Measurements from ENCODE around the gene RABGAP1. TPM values are rescaled to one million over a fixed set of nuclear protein-coding genes. Genes with fewer than 3 reads are reported as not detected.

RABGAP1 gene
- total RNA-seq, 4 donors from 2014 or later, result 66.1 to 83.1 (median 73.4) TPM

GRCh38 chr9:123072407-123072995 is 131.7 kb downstream of the RABGAP1 start:
- TF ChIP-seq EP300 (IDR thresholded peaks at IDR 0.05) (no peak), POLR2A (IDR thresholded peaks at IDR 0.05) (no peak), CTCF (IDR thresholded peaks at IDR 0.05) (no peak)

GRCh38 chr9:123073441-123073840 is 132.6 kb downstream of the RABGAP1 start:
- H3K27me3 ChIP-seq, result no peaks in the 10 kb centered on the region
- H3K9me3 ChIP-seq, result no peaks in the 10 kb centered on the region
- H3K36me3 ChIP-seq, result peaks cover 0 to 40% (median 0%) of the 10 kb centered on the region in 3 donors
- 70% methylated on average over 5 of the region's 5 CpGs for WGBS, 2 donors
- TF ChIP-seq POLR2A (IDR thresholded peaks at IDR 0.05) (no peak), EP300 (IDR thresholded peaks at IDR 0.05) (no peak), CTCF (IDR thresholded peaks at IDR 0.05) (no peak)
- peaks cover 0 to 49% (median 4%) of the 10 kb centered on the region in 4 donors for H3K4me1 ChIP-seq
- H3K4me3 ChIP-seq, result peak overlapping the region in 1 of 4 donors; percentile 10
- peak overlapping the region in 3 of 4 donors; percentile 29 to 66 (median 52) for H3K27ac ChIP-seq
- no peak for DNase-seq (ENCODE audit: low spot score in 2 of 2)

More at GRCh38 chr9:123072407-123072995, 131.7 kb downstream of the RABGAP1 start:
- Histone ChIP-seq H3K9me3 (no peaks in the 10 kb centered on the region), H3K4me3 (no peak overlapping the region), H3K27me3 (no peaks in the 10 kb centered on the region), H3K27ac (peak overlapping the region in 2 of 4 donors; percentile 1 to 66), H3K4me1 (peaks cover 0 to 55% (median 5%) of the 10 kb centered on the region in 4 donors), H3K36me3 (peaks cover 0 to 38% (median 0%) of the 10 kb centered on the region in 3 donors)
- 95% methylated on average over 2 of the region's 2 CpGs for WGBS, 2 donors
- DNase-seq (ENCODE audit: low spot score in 2 of 2), result no peak

- Histone ChIP-seq H3K4me1 (peaks cover 0 to 43% (median 3%) of the 10 kb centered on the region in 4 donors), H3K36me3 (peaks cover 0 to 46% (median 0%) of the 10 kb centered on the region in 3 donors), H3K4me3 (peak overlapping the region in 1 of 4 donors; percentile 4), H3K27ac (peak overlapping the region in 3 of 4 donors; percentile 29 to 66 (median 52)), H3K9me3 (no peaks in the 10 kb centered on the region), H3K27me3 (no peaks in the 10 kb centered on the region)
- 56 to 58% methylated on average over 1 of the region's 1 CpG for WGBS, 2 donors
- DNase-seq (ENCODE audit: low spot score in 2 of 2), result no peak
- TF ChIP-seq CTCF (IDR thresholded peaks at IDR 0.05) (no peak), POLR2A (IDR thresholded peaks at IDR 0.05) (no peak), EP300 (IDR thresholded peaks at IDR 0.05) (no peak)
Measured at GRCh38 chr9:123073991-123074422, 133.2 kb downstream of the RABGAP1 start.

- H3K36me3 ChIP-seq, result peaks cover 0 to 49% (median 0%) of the 10 kb centered on the region in 3 donors
- H3K27ac ChIP-seq, result peak overlapping the region in 2 of 4 donors; percentile 52 to 66
- no peak for DNase-seq (ENCODE audit: low spot score in 2 of 2)
- H3K27me3 ChIP-seq, result no peaks in the 10 kb centered on the region
- H3K9me3 ChIP-seq, result no peaks in the 10 kb centered on the region
- WGBS, 2 donors, result 70 to 71% methylated on average over 3 of the region's 3 CpGs
- TF ChIP-seq POLR2A (IDR thresholded peaks at IDR 0.05) (no peak), EP300 (IDR thresholded peaks at IDR 0.05) (no peak), CTCF (IDR thresholded peaks at IDR 0.05) (no peak)
- no peak overlapping the region for H3K4me3 ChIP-seq
- peaks cover 0 to 37% (median 3%) of the 10 kb centered on the region in 4 donors for H3K4me1 ChIP-seq
Measured at GRCh38 chr9:123074628-123075027, 133.8 kb downstream of the RABGAP1 start.

GRCh38 chr9:123080444-123080843 is 139.6 kb downstream of the RABGAP1 start:
- no peak for DNase-seq (ENCODE audit: low spot score in 2 of 2)
- TF ChIP-seq EP300 (IDR thresholded peaks at IDR 0.05) (no peak), POLR2A (IDR thresholded peaks at IDR 0.05) (no peak), CTCF (IDR thresholded peaks at IDR 0.05) (no peak)
- no peaks in the 10 kb centered on the region for H3K9me3 ChIP-seq
- no peak overlapping the region for H3K27ac ChIP-seq
- 78 to 81% methylated on average over 3 of the region's 3 CpGs for WGBS, 2 donors
- no peaks in the 10 kb centered on the region for H3K27me3 ChIP-seq
- H3K4me3 ChIP-seq, result no peak overlapping the region
- peaks cover 0 to 71% (median 0%) of the 10 kb centered on the region in 3 donors for H3K36me3 ChIP-seq
- peaks cover 0 to 14% (median 0%) of the 10 kb centered on the region in 4 donors for H3K4me1 ChIP-seq

Measured in tibial nerve (tissue), 4 donors.